Endothelial cell (in vitro differentiated cells): ENCODE data around the gene MORC2. TPM values are rescaled to one million over a fixed set of nuclear protein-coding genes. Genes with fewer than 3 reads are reported as not detected.

Experiments
- DNase-seq: peaks from one replicate; pipeline ENCODE4 v3.0.0; 2021; ENCODE audit warnings: low spot score
- H3K27ac Mint-ChIP-seq: one replicate; pipeline ENCODE4 v1.8.0; 2021; ENCODE audit warnings: mixed read lengths, inconsistent platforms; ENCODE audit not compliant: unreplicated experiment
- H3K27me3 Mint-ChIP-seq: one replicate; pipeline ENCODE4 v1.8.0; 2021; ENCODE audit warnings: mild to moderate bottlenecking, moderate library complexity, mixed read lengths, inconsistent platforms; ENCODE audit not compliant: unreplicated experiment
- H3K36me3 Mint-ChIP-seq: one replicate; pipeline ENCODE4 v1.8.0; 2021; ENCODE audit warnings: mild to moderate bottlenecking, low read depth, mixed read lengths, inconsistent platforms; ENCODE audit not compliant: unreplicated experiment
- H3K4me1 Mint-ChIP-seq: one replicate; pipeline ENCODE4 v1.8.0; 2021; ENCODE audit warnings: mild to moderate bottlenecking, mixed read lengths, inconsistent platforms; ENCODE audit not compliant: unreplicated experiment
- H3K4me3 Mint-ChIP-seq: one replicate; pipeline ENCODE4 v1.8.0; 2021; ENCODE audit warnings: mild to moderate bottlenecking, mixed read lengths, inconsistent platforms; ENCODE audit not compliant: unreplicated experiment
- H3K9me3 Mint-ChIP-seq: one replicate; pipeline ENCODE4 v1.8.0; 2021; ENCODE audit warnings: mixed read lengths, inconsistent platforms; ENCODE audit not compliant: unreplicated experiment
- total RNA-seq: library from RNA; stranded (reverse); fragmentation: NEBNext Ultra II Directional; extraction: Animal tissue kit (Norgen Biotek cat#: 25700); gene quantifications from one replicate; pipeline ENCODE4 v1.2.1, GENCODE V29; 2021; ENCODE audit not compliant: unreplicated experiment
- TF ChIP-seq, protein P1 (sequence below): fragments of 200-600 bp; sonication (generic); IDR thresholded peaks from one replicate; pipeline ENCODE4 v1.5.0; 2021; ENCODE audit warnings: antibody characterized with exemption; ENCODE audit not compliant: unreplicated experiment

Gene MORC2
- total RNA-seq, 1 donor from 2014 or later: 56.2 TPM

DNA sequence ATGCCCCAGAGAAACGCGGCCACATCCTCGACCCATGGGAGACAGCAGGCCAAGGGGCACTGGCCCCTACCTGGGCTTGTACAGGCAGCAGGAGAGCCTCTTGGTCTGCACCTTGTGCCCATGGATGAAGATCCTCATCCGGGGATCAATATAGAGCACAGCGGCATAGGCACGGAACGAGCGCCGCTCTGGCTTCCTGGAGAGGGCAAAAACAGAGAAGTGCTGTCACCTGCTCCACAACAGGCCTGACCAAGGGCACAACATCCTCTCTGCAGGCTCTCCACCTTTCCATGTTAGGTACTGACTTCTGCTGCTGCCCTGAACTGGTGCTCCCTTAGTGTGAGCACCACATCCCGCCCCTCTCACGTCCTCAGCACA, 27.2 kb downstream of the MORC2 start:
- H3K36me3 Mint-ChIP-seq: peaks cover 71% of the 10 kb centered on the region
- H3K4me3 Mint-ChIP-seq: no peak overlapping the region

DNA sequence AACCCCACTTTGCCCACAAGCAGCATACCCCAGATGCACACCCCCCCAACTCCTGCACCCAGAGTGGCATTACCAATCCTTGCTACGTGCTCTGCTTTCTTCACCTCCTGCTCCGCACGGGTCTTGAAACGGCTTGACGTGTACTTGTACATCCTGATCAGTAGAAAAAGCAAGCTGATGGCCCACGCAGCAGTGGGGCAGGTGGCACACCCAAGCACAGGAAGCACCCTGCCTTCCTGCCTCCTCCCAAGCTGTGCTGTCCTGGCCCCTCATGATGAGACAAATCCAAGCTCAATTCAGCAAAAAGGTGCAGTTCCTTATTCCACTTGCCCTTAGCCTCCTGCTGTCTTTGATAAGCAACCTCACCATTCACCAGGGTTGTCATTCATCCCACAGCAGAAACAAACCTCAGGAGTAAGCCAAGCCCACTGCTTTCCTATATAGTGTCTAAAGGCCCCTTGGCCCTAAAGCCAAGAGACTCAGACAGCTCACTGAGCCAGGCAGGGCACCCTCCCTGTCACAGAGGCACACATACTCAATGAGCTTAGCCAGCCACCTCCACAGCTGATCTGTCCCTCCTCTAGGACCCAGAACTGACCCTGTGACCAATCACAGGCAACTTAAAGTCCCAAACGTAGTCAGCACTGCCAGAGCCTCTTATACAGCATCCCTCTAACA, 27.8 kb downstream of the MORC2 start:
- no peak overlapping the region for H3K27ac Mint-ChIP-seq
- DNase-seq: no peak
- peaks cover 6% of the 10 kb centered on the region for H3K4me1 Mint-ChIP-seq
- peaks cover 71% of the 10 kb centered on the region for H3K36me3 Mint-ChIP-seq
- H3K4me3 Mint-ChIP-seq: no peak overlapping the region
- TF ChIP-seq, protein P1, sequence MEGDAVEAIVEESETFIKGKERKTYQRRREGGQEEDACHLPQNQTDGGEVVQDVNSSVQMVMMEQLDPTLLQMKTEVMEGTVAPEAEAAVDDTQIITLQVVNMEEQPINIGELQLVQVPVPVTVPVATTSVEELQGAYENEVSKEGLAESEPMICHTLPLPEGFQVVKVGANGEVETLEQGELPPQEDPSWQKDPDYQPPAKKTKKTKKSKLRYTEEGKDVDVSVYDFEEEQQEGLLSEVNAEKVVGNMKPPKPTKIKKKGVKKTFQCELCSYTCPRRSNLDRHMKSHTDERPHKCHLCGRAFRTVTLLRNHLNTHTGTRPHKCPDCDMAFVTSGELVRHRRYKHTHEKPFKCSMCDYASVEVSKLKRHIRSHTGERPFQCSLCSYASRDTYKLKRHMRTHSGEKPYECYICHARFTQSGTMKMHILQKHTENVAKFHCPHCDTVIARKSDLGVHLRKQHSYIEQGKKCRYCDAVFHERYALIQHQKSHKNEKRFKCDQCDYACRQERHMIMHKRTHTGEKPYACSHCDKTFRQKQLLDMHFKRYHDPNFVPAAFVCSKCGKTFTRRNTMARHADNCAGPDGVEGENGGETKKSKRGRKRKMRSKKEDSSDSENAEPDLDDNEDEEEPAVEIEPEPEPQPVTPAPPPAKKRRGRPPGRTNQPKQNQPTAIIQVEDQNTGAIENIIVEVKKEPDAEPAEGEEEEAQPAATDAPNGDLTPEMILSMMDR: no peak
- no peaks in the 10 kb centered on the region for H3K9me3 Mint-ChIP-seq
- H3K27me3 Mint-ChIP-seq: no peaks in the 10 kb centered on the region

More for the DNA sequence above, 27.2 kb downstream of the MORC2 start:
- Mint-ChIP-seq H3K27me3 (no peaks in the 10 kb centered on the region), H3K27ac (peak overlapping the region; percentile 41), H3K4me1 (peaks cover 6% of the 10 kb centered on the region), H3K9me3 (no peaks in the 10 kb centered on the region)
- no peak for DNase-seq
- TF ChIP-seq, protein P1: no peak

DNA sequence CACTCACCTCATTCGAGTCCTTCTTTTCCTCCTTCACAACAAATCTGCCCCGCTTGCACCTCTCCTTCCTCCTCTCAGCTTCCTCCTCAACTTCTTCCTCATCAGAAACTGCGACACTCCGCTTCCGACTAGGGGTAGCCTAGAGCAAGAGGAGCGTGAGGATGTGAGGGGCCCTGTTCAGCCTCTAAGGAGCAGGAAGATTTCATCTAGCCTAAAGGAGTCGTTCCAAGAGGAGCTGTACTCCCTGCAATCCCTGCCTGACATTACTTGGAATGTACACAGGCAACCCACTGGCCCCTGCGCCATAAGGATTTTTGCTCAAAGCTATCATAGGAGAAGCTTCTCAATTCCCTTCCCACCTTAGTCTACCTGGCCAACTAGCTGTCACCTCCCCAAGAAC, 34.5 kb downstream of the MORC2 start:
- peaks cover 2% of the 10 kb centered on the region for H3K27me3 Mint-ChIP-seq

DNA sequence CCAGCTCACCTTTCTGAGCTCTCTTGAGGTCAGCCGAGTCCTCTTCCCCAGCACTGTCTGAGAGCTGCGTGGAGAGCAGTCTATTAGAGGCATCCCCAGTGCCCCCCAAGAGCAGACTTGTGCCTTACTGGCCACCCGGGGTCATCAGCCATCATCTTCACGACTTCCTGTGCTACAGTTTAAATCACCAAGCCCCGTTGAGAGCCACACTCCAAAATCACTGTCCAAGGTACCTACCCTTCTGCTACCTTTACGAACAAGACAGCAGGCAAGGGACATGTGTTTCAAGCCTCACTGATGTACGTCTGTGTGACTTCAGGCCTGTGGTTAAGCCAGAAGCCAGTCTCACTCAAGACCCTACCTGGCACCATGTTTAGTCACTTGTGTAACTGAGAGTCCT, 35.1 kb downstream of the MORC2 start:
- H3K27me3 Mint-ChIP-seq: peaks cover 2% of the 10 kb centered on the region
- H3K4me1 Mint-ChIP-seq: peaks cover 6% of the 10 kb centered on the region
- no peak overlapping the region for H3K27ac Mint-ChIP-seq
- TF ChIP-seq, protein P1: no peak
- H3K4me3 Mint-ChIP-seq: peak overlapping the region; percentile 47
- DNase-seq: no peak
- no peaks in the 10 kb centered on the region for H3K9me3 Mint-ChIP-seq
- peaks cover 76% of the 10 kb centered on the region for H3K36me3 Mint-ChIP-seq

More for the DNA sequence above, 34.5 kb downstream of the MORC2 start:
- Mint-ChIP-seq H3K27ac (peak overlapping the region; percentile 24), H3K9me3 (no peaks in the 10 kb centered on the region), H3K4me1 (peaks cover 6% of the 10 kb centered on the region), H3K4me3 (no peak overlapping the region), H3K36me3 (peaks cover 74% of the 10 kb centered on the region)
- TF ChIP-seq, protein P1: no peak
- no peak for DNase-seq

GRCh38 chr22:30932661-30933060, 35.9 kb downstream of the MORC2 start:
- Mint-ChIP-seq H3K27ac (peak overlapping the region; percentile 30), H3K9me3 (no peaks in the 10 kb centered on the region), H3K4me1 (peaks cover 6% of the 10 kb centered on the region), H3K27me3 (peaks cover 2% of the 10 kb centered on the region), H3K4me3 (peak overlapping the region; percentile 39), H3K36me3 (peaks cover 76% of the 10 kb centered on the region)
- DNase-seq: no peak
- TF ChIP-seq, protein P1: no peak
